ENCODE measurements around the gene MYADML2. TPM values are rescaled to one million over a fixed set of nuclear protein-coding genes. Genes with fewer than 3 reads are reported as not detected.

Gene MYADML2
- total RNA-seq, 2 experiments from 2014 or later = not detected

DNA sequence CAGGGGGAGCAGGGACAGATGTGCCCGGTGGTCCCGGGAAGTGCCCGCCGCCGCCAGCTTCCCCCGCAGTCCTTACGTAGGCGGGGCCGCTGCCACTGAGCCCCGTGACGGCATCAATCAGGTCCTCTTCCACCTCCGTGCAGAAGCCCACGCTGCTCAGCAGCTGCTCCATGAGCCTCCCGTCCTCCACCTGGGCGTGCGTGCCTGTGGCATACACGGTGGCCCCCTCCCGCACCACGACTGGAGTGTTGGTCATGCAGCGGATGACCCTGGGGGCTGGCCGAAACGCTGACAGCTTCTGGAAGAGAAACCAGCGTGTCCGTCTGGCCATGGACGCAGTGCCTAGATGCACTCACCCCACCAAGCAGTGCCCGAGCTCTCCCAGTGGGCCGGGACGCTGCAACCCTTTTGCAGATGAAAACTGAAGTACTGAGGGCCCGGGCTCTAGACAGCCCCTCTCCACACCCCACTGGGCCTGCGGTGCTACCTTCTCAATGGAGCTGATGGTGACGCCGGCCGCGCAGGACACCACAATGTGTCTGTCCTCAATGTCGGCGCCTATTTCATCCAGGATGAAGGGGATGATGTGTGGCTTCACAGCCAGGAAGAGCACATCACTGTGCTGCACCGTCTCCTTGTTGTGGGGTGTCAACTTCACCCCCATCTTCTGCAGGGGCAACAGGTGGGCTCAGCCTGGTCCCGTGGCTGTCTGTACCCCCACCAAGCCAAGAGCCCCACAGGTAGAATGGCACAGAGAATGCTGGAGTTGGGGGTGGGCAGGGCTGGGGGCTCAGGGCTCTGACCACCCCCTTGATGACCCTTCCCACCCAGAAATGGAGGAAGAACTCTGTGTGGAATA, 12.0 kb downstream of the MYADML2 start:
- peak overlapping the region; percentile 41 for H3K27ac Mint-ChIP-seq
- H3K4me3 Mint-ChIP-seq = peak overlapping the region; percentile 76
- CTCF ChIA-PET = interaction anchor here (0.6 to 2.4 kb wide), 6 partner anchors 9 to 505 kb away, joined by 3 to 8 read pairs (median 4); partner anchors contain the start of gene CCDC57
- no peaks in the 10 kb centered on the region for H3K9me3 Mint-ChIP-seq
- POLR2A ChIA-PET = no interaction called here
- no peak for DNase-seq
- H3K27me3 Mint-ChIP-seq = no peaks in the 10 kb centered on the region
- peaks cover 14% of the 10 kb centered on the region for H3K4me1 Mint-ChIP-seq
- no peaks in the 10 kb centered on the region for H3K36me3 Mint-ChIP-seq (ENCODE audit: low read depth)

DNA sequence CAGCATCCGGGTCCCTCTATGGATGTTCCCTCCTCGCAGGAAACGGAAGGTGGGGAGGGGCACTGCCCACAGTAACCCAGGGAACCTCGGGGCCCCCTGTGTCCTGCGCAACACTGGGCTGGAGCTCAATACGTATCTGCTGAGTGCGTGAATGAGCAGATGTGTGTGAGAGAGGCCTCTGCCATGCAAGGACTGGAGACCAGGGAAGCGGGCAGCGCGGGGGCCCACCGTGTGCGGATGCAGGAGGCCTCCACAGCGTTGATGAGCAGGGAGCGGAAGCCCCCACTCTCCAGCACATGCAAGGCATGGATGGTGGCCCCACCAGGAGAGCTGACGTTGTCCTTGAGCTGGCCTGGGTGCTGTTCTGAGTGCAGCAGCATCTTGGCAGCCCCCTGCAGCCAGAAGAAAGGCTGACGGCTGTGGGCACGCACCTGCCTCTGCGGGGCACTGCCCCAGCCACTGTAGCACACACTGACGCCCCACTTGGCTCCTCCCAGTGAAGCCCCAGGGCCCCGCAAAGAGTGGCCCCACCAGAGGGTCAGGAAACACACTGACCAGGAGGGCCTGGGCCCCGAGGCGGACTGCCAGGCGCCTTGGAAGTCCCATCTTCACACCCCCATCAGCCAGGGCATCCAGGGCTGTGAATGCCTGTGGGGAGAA, 12.8 kb downstream of the MYADML2 start:
- no peak overlapping the region for H3K4me3 Mint-ChIP-seq
- peaks cover 3% of the 10 kb centered on the region for H3K27me3 Mint-ChIP-seq
- H3K27ac Mint-ChIP-seq = no peak overlapping the region
- POLR2A ChIA-PET = no interaction called here
- CTCF ChIA-PET = interaction anchor here (1.0 kb wide), 1 partner anchor 25 kb away, joined by 6 read pairs; no protein-coding TSS in a partner anchor
- H3K4me1 Mint-ChIP-seq = peaks cover 14% of the 10 kb centered on the region
- no peaks in the 10 kb centered on the region for H3K36me3 Mint-ChIP-seq (ENCODE audit: low read depth)
- DNase-seq = no peak
- H3K9me3 Mint-ChIP-seq = no peaks in the 10 kb centered on the region

DNA sequence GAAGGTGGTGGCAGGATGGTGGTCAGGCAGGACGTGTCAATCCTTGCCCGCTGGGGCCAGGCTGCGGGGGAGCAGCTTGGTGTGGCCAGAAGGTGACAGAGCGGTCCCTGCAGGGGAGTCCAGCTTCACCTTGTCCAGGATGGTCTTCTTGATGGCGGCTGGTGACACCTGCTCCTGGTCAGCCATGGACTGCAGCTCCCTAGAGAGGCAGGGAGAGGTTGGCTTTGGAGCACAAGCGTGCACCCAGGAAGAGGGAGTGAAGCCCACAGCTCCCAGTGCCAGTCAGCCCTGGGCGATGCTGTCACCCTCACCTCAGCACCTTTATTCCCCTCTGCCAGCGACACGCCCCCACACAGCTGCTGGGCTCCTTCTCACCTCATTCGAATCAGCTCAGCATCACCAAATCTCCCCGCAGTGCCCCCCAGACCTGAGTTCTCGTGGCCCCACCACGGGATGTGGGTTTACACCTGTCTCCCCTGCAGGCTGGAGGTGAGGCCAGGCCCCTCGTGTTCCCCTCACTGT, 13.8 kb downstream of the MYADML2 start:
- ChIA-PET POLR2A (no interaction called here), CTCF (interaction anchor here (1.3 kb wide), 1 partner anchor 26 kb away, joined by 3 read pairs; no protein-coding TSS in a partner anchor)
- Mint-ChIP-seq H3K27ac (no peak overlapping the region), H3K36me3 (ENCODE audit: low read depth) (no peaks in the 10 kb centered on the region), H3K4me3 (no peak overlapping the region), H3K27me3 (peaks cover 7% of the 10 kb centered on the region), H3K4me1 (peaks cover 16% of the 10 kb centered on the region), H3K9me3 (no peaks in the 10 kb centered on the region)
- DNase-seq = no peak

DNA sequence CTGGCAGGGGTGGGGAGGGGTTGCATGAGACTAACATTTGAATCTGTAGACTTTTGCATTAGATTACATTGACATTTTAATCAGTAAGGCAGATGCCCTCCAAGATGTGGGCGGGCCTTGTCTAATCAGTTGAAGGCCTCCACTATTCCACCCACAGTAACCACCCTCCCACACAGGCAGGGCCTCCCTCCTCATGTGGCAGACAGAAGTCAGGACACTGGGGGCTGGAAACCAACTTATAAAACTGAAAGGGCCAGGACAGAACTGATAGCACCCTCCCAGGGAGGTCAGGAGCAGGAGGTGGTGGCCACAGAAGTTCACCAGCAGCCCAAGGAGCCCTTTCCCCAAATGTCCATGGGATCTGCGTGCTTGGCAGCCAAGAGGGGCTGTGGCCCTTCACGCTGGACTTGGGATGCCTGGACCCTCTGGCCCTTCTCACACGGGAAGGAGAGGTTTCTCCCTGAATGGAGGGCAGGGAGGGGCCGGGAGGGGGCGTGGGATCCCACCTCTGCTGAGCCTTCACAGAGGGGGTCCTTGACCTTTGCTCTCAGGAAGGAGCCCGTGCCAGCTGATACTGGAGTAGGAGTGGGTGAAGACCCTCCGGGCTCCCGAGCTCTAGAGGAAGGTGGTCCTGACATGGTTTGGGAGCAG, 14.6 kb downstream of the MYADML2 start:
- Mint-ChIP-seq H3K4me3 (no peak overlapping the region), H3K27ac (no peak overlapping the region), H3K4me1 (peaks cover 11% of the 10 kb centered on the region), H3K27me3 (peaks cover 7% of the 10 kb centered on the region), H3K9me3 (no peaks in the 10 kb centered on the region), H3K36me3 (ENCODE audit: low read depth) (no peaks in the 10 kb centered on the region)
- DNase-seq = no peak
- POLR2A ChIA-PET = no interaction called here
- CTCF ChIA-PET = interaction anchor here (0.9 to 1.3 kb wide), 2 partner anchors 27 to 166 kb away, joined by 3 read pairs; partner anchors contain the start of gene FASN

DNA sequence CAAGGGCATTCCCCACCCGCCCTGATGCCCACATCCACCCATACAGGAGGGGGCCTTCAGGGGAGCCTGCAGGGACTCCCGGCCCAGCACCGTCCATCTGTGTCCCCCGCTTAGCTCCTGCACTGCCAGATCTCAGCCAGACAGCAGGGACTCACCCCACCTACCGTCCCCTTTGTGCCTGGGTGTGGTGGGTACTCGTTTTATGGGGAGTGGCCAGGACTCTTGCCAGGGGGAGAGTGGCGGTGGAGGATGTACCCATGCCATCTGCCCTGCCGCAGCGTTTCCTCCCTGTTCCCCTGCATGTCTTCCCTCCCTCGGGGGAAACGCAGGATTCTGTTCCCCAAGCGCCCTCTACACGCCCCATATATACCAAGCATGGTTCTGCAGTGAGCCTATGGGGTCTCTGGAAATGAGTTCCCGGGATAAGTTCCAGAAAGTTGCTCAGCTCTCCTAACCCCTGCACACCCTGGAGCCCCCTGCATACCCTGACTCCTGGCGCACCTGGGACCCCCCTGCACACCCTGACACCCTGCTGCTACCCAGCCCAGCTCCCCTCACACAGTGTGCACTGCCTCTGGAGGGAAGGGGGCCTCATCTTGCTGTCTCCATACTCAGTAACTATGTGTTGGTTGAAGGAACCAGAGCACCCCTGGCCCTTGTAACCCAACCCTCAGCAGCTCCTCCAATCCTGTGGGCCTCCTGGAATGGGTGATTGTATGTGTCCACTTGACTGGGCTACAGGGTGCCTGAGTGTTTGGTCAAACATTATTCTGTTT, 15.3 kb downstream of the MYADML2 start:
- DNase-seq = no peak
- peaks cover 10% of the 10 kb centered on the region for H3K4me1 Mint-ChIP-seq
- H3K27me3 Mint-ChIP-seq = peaks cover 7% of the 10 kb centered on the region
- ChIA-PET POLR2A (no interaction called here), CTCF (interaction anchor here (0.9 to 1.5 kb wide), 2 partner anchors 28 to 166 kb away, joined by 3 to 6 read pairs; partner anchors contain the start of gene FASN)
- no peaks in the 10 kb centered on the region for H3K36me3 Mint-ChIP-seq (ENCODE audit: low read depth)
- H3K27ac Mint-ChIP-seq = no peak overlapping the region
- H3K9me3 Mint-ChIP-seq = no peaks in the 10 kb centered on the region
- no peak overlapping the region for H3K4me3 Mint-ChIP-seq

DNA sequence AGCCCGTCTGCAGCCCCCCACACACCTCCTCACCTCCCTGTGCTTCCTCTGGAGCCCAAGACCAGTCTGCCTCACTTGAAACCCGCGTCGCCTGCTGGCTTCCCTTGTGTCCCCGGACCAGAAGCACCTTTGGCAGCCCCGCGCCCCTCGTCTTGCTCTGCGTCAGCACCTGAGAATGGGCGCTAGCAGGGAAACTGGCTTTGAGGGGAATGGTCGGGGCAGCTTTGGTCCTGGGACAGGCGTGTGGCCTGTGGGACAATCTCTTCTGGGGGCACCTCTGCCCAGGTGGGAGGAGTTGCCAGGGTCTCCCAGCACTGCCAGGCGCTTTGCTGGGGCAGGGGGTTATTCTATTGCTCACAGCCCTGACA, 15.9 kb downstream of the MYADML2 start:
- no peak for DNase-seq
- H3K4me1 Mint-ChIP-seq = peaks cover 11% of the 10 kb centered on the region
- ChIA-PET POLR2A (no interaction called here), CTCF (interaction anchor here (0.7 to 1.5 kb wide), 2 partner anchors 28 to 61 kb away, joined by 4 to 6 read pairs; no protein-coding TSS in a partner anchor)
- H3K27ac Mint-ChIP-seq = no peak overlapping the region
- no peaks in the 10 kb centered on the region for H3K9me3 Mint-ChIP-seq
- H3K4me3 Mint-ChIP-seq = no peak overlapping the region
- H3K27me3 Mint-ChIP-seq = peaks cover 7% of the 10 kb centered on the region
- no peaks in the 10 kb centered on the region for H3K36me3 Mint-ChIP-seq (ENCODE audit: low read depth)

DNA sequence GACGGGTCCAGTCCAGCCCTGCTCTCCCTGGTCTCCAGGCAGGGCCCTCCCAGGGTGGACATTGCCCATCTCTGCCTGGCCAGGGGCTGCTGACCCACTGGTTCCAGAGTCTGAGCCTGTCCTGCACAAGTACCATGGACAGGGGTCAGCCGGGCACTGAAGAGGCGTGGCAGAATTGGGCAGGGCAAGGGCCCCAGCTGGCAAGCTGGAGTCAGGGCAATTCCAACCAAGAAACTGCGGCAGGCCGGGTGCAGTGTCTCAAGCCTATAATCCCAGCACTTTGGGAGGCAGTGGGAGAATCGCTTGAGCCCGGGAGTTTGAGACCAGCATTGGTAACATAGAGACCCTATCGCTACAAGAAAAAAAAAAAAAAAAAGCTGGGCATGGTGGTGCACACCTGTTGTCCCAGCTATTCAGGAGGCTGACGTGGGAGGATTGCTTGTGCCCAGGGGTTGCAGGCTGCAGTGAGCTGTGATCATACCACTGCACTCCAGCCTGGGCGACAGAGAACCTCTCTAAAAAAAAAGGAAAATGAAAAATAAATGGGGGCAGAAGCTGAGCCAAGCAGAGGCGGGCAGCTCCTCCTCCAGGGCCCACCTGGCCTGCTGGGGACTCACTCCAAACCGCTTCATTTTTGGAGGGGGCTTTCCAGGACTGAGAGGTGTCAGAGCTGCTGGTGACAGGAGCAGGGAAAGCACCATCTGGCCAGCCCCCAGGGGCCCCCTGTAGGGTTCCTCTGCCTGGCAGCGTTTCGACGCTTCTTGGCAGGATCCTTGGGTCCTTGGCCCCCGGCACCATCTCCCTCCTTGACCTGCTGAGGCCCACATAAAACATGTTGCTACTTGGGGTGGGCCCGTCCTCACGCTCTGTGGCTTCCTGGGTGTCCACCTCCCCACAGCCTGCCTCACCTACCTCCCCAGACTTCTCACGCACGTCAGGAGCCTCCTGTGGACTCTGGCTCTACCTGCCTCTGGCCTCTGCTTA, 16.6 kb downstream of the MYADML2 start:
- H3K27me3 Mint-ChIP-seq = peaks cover 7% of the 10 kb centered on the region
- ChIA-PET CTCF (interaction anchor here (0.6 to 1.6 kb wide), 5 partner anchors 10 to 97 kb away, joined by 4 to 6 read pairs (median 4); partner anchors contain the start of gene MCRIP1), POLR2A (no interaction called here)
- H3K4me1 Mint-ChIP-seq = peaks cover 14% of the 10 kb centered on the region
- H3K9me3 Mint-ChIP-seq = no peaks in the 10 kb centered on the region
- no peak overlapping the region for H3K4me3 Mint-ChIP-seq
- no peak overlapping the region for H3K27ac Mint-ChIP-seq
- no peaks in the 10 kb centered on the region for H3K36me3 Mint-ChIP-seq (ENCODE audit: low read depth)
- no peak for DNase-seq

DNA sequence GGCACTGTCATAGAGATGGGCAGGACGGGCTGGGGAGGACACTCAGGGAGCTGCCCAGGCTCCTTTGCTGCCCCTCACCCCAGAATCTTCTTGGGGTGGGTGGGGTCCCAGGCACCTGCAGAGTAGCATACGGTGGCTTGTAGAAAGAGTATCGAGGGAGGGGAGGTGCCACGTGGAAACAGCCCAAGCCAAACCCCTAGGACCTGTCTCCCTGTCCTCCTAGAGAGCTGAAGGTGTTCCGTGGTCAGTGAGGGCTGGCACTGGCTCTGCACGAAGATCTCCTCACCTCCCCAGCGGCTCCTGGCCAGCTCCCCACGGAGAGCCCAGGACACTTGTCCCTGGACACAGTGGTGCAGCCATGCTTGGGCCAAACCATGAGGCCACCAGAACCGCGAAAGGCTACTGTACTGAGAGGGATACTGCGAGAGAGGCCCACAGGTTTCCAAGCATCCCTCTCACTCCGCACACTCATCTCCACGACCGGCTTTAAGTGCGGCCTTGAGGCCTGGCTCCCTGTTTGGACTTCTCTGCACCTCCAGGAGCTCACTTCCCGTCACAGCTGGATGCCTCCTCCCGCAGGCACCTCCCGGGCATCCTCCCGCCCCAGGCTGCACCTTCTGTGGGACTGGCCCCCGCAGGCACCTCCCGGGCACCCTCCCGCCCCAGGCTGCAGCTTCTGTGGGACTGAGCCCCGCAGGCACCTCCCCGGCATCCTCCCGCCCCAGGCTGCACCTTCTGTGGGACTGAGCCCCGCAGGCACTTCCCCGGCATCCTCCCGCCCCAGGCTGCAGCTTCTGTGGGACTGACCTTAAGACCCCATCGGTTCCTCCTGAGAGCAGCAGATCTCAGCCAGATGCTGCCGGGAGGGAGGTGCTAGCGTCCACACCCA, 17.5 kb downstream of the MYADML2 start:
- Mint-ChIP-seq H3K27me3 (peaks cover 7% of the 10 kb centered on the region), H3K36me3 (ENCODE audit: low read depth) (no peaks in the 10 kb centered on the region), H3K27ac (no peak overlapping the region), H3K4me3 (peak overlapping the region; percentile 44), H3K4me1 (peaks cover 23% of the 10 kb centered on the region), H3K9me3 (no peaks in the 10 kb centered on the region)
- ChIA-PET CTCF (interaction anchor here (0.6 to 1.8 kb wide), 4 partner anchors 11 to 96 kb away, joined by 4 read pairs; partner anchors contain the start of gene MCRIP1), POLR2A (no interaction called here)
- no peak for DNase-seq

DNA sequence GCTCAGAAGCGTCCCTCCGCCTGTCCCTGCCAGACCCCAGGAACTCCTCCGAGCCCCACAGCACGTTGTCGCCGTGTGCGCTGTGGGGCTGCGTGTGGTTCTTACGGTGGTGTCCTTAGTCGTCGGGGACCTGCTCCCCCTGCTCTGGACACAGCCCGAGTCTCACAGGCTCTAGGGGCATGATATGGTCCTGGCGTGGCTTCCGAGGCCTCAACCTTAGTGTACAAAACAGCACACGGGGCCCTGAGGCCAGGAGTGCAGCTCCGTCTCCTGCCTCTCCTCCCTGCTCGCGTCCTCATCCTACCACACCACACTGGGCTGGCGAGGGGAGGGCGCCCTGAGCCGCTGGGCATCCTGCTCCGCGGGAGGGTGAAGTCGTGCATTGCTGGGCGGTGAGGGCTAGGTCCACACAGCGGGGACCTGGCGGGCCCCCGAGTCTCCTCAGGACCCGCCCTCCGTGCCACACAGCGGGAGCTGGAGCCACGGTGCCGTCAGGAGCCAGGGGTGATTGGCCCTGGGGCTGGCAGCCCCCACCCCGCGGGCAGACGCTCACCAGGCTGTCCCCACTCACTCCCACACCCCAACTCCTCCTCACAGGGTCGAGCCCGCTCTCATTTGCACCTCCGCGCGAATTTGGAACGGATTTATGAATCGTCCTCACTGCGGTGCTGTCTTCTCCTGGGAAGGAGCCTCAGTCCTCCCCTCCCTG, 18.3 kb downstream of the MYADML2 start:
- Mint-ChIP-seq H3K36me3 (ENCODE audit: low read depth) (no peaks in the 10 kb centered on the region), H3K4me3 (peak overlapping the region; percentile 56), H3K27me3 (peaks cover 7% of the 10 kb centered on the region), H3K4me1 (peaks cover 31% of the 10 kb centered on the region), H3K9me3 (no peaks in the 10 kb centered on the region), H3K27ac (no peak overlapping the region)
- POLR2A ChIA-PET = no interaction called here
- DNase-seq = no peak
- CTCF ChIA-PET = interaction anchor here (1.3 to 3.7 kb wide), 5 partner anchors 12 to 36 kb away, joined by 3 to 15 read pairs (median 4); partner anchors contain the start of genes NOTUM and PCYT2
